GM12864 (cell line): Measurements from ENCODE around the gene EIF2D.
A peak's percentile ranks its signal among the peaks of the same experiment; 100 is the strongest.

ENCODE experiments used
- DNase-seq: peaks from one replicate; pipeline ENCODE4 v3.0.0-alpha.2; 2011; ENCODE audit warnings: low read depth
- H3K4me3 ChIP-seq: 2 replicates; pipeline ENCODE4 v1.5.1; 2011; ENCODE audit warnings: mild to moderate bottlenecking, low read depth, low read length, control low read depth
- CTCF ChIP-seq: IDR thresholded peaks from 2 replicates; pipeline ENCODE4 v1.5.1; 2011; ENCODE audit warnings: low read depth, mild to moderate bottlenecking, moderate library complexity, low read length, control low read depth, inconsistent platforms; ENCODE audit errors: missing control alignments

EIF2D gene

GRCh38 chr1:206595581-206596318 is 16.5 kb downstream of the EIF2D start:
- DNase-seq: no peak
- H3K4me3 ChIP-seq: no peak overlapping the region
- no peak for TF ChIP-seq CTCF

- no peak for TF ChIP-seq CTCF
- H3K4me3 ChIP-seq: no peak overlapping the region
- DNase-seq: no peak
Observed at GRCh38 chr1:206593351-206593925, 18.8 kb downstream of the EIF2D start.

- no peak overlapping the region for H3K4me3 ChIP-seq
- DNase-seq: no peak
- no peak for TF ChIP-seq CTCF
Observed at GRCh38 chr1:206591696-206592095, 20.6 kb downstream of the EIF2D start.

- no peak for TF ChIP-seq CTCF
- no peak for DNase-seq
- H3K4me3 ChIP-seq: no peak overlapping the region
Observed at GRCh38 chr1:206591226-206591625, 21.0 kb downstream of the EIF2D start.

GRCh38 chr1:206590025-206590758 is 22.1 kb downstream of the EIF2D start:
- no peak overlapping the region for H3K4me3 ChIP-seq
- TF ChIP-seq CTCF: peak; percentile 44
- DNase-seq: no peak

GRCh38 chr1:206589206-206589605 is 23.1 kb downstream of the EIF2D start:
- H3K4me3 ChIP-seq: no peak overlapping the region
- TF ChIP-seq CTCF: no peak
- no peak for DNase-seq

GRCh38 chr1:206588492-206588891 is 23.8 kb downstream of the EIF2D start:
- DNase-seq: no peak
- no peak overlapping the region for H3K4me3 ChIP-seq
- no peak for TF ChIP-seq CTCF
